ENCODE data around the gene PDE9A. TPM values are rescaled to one million over a fixed set of nuclear protein-coding genes. Genes with fewer than 3 reads are reported as not detected.

The PDE9A gene
- total RNA-seq, 2 experiments from 2014 or later: 7.5 to 9.5 TPM

- Mint-ChIP-seq H3K27me3 (peaks cover 14% of the 10 kb centered on the region), H3K4me3 (no peak overlapping the region), H3K9me3 (no peaks in the 10 kb centered on the region), H3K4me1 (no peaks in the 10 kb centered on the region), H3K36me3 (no peaks in the 10 kb centered on the region), H3K27ac (no peak overlapping the region)
- POLR2A ChIA-PET: interaction anchor here (1.0 kb wide), 1 partner anchor 252 kb away, joined by 3 read pairs; the partner anchor contains the start of gene NDUFV3
- DNase-seq (no peak), ATAC-seq (ENCODE audit: low read depth) (no peak)
Measured at GRCh38 chr21:42640486-42640885, 12.9 kb upstream of the PDE9A start.

- H3K4me3 Mint-ChIP-seq: no peak overlapping the region
- H3K9me3 Mint-ChIP-seq: no peaks in the 10 kb centered on the region
- POLR2A ChIA-PET: interaction anchor here (1.0 kb wide), 1 partner anchor 251 kb away, joined by 3 read pairs; the partner anchor contains the start of gene NDUFV3
Measured at GRCh38 chr21:42641311-42642218, 11.9 kb upstream of the PDE9A start.

GRCh38 chr21:42642219-42642745 lies 11.1 kb upstream of the PDE9A start:
- DNase-seq: no peak
- ATAC-seq (ENCODE audit: low read depth): no peak
- Mint-ChIP-seq H3K4me3 (no peak overlapping the region), H3K36me3 (no peaks in the 10 kb centered on the region), H3K27me3 (peaks cover 14% of the 10 kb centered on the region), H3K4me1 (no peaks in the 10 kb centered on the region), H3K9me3 (no peaks in the 10 kb centered on the region), H3K27ac (no peak overlapping the region)
- POLR2A ChIA-PET: no interaction called here

More at GRCh38 chr21:42641311-42642218, 11.9 kb upstream of the PDE9A start:
- no peak for DNase-seq
- Mint-ChIP-seq H3K27me3 (peaks cover 14% of the 10 kb centered on the region), H3K36me3 (no peaks in the 10 kb centered on the region), H3K27ac (no peak overlapping the region), H3K4me1 (no peaks in the 10 kb centered on the region)
- no peak for ATAC-seq (ENCODE audit: low read depth)

- ATAC-seq (ENCODE audit: low read depth) (no peak), DNase-seq (no peak)
- POLR2A ChIA-PET: interaction anchor here (0.6 kb wide), 1 partner anchor 83 kb away, joined by 3 read pairs; no protein-coding TSS in a partner anchor
- H3K27ac Mint-ChIP-seq: no peak overlapping the region
- H3K36me3 Mint-ChIP-seq: no peaks in the 10 kb centered on the region
- no peaks in the 10 kb centered on the region for H3K9me3 Mint-ChIP-seq
- H3K27me3 Mint-ChIP-seq: peaks cover 15% of the 10 kb centered on the region
- no peak overlapping the region for H3K4me3 Mint-ChIP-seq
- H3K4me1 Mint-ChIP-seq: no peaks in the 10 kb centered on the region
Measured at GRCh38 chr21:42644223-42645208, 8.9 kb upstream of the PDE9A start.

- Mint-ChIP-seq H3K36me3 (no peaks in the 10 kb centered on the region), H3K27me3 (peaks cover 14% of the 10 kb centered on the region), H3K4me1 (no peaks in the 10 kb centered on the region), H3K27ac (no peak overlapping the region), H3K9me3 (no peaks in the 10 kb centered on the region), H3K4me3 (no peak overlapping the region)
- ATAC-seq (ENCODE audit: low read depth) (no peak), DNase-seq (no peak)
- POLR2A ChIA-PET: interaction anchor here (0.6 kb wide), 1 partner anchor 84 kb away, joined by 3 read pairs; no protein-coding TSS in a partner anchor
Measured at GRCh38 chr21:42645211-42646075, 8.0 kb upstream of the PDE9A start.

GRCh38 chr21:42646076-42646825 lies 7.2 kb upstream of the PDE9A start:
- POLR2A ChIA-PET: no interaction called here
- Mint-ChIP-seq H3K4me3 (no peak overlapping the region), H3K4me1 (no peaks in the 10 kb centered on the region), H3K27me3 (peaks cover 15% of the 10 kb centered on the region), H3K36me3 (no peaks in the 10 kb centered on the region), H3K27ac (no peak overlapping the region), H3K9me3 (no peaks in the 10 kb centered on the region)
- DNase-seq (peak; percentile 9), ATAC-seq (ENCODE audit: low read depth) (no peak)

- H3K27me3 Mint-ChIP-seq: peaks cover 17% of the 10 kb centered on the region
- DNase-seq (peak; percentile 26), ATAC-seq (ENCODE audit: low read depth) (no peak)
- POLR2A ChIA-PET: no interaction called here
- no peaks in the 10 kb centered on the region for H3K9me3 Mint-ChIP-seq
- no peak overlapping the region for H3K4me3 Mint-ChIP-seq
- no peak overlapping the region for H3K27ac Mint-ChIP-seq
- no peaks in the 10 kb centered on the region for H3K4me1 Mint-ChIP-seq
- H3K36me3 Mint-ChIP-seq: no peaks in the 10 kb centered on the region
Measured at GRCh38 chr21:42646836-42647235, 6.6 kb upstream of the PDE9A start.

- no peaks in the 10 kb centered on the region for H3K9me3 Mint-ChIP-seq
- H3K4me1 Mint-ChIP-seq: no peaks in the 10 kb centered on the region
- no peaks in the 10 kb centered on the region for H3K36me3 Mint-ChIP-seq
- no peak for DNase-seq
- H3K27me3 Mint-ChIP-seq: peaks cover 21% of the 10 kb centered on the region
- POLR2A ChIA-PET: no interaction called here
- ATAC-seq (ENCODE audit: low read depth): no peak
- no peak overlapping the region for H3K27ac Mint-ChIP-seq
- no peak overlapping the region for H3K4me3 Mint-ChIP-seq
Measured at GRCh38 chr21:42648606-42649005, 4.8 kb upstream of the PDE9A start.

- no peaks in the 10 kb centered on the region for H3K36me3 Mint-ChIP-seq
Measured at GRCh38 chr21:42649122-42650032, 4.0 kb upstream of the PDE9A start.

GRCh38 chr21:42650033-42650370 lies 3.4 kb upstream of the PDE9A start:
- Mint-ChIP-seq H3K27ac (no peak overlapping the region), H3K36me3 (no peaks in the 10 kb centered on the region), H3K4me3 (no peak overlapping the region), H3K9me3 (no peaks in the 10 kb centered on the region), H3K27me3 (peaks cover 26% of the 10 kb centered on the region), H3K4me1 (peaks cover 6% of the 10 kb centered on the region)
- DNase-seq: no peak
- ATAC-seq (ENCODE audit: low read depth): no peak
- POLR2A ChIA-PET: no interaction called here

More at GRCh38 chr21:42649122-42650032, 4.0 kb upstream of the PDE9A start:
- no peak overlapping the region for H3K4me3 Mint-ChIP-seq
- DNase-seq (no peak), ATAC-seq (ENCODE audit: low read depth) (no peak)
- no peak overlapping the region for H3K27ac Mint-ChIP-seq
- no peaks in the 10 kb centered on the region for H3K9me3 Mint-ChIP-seq
- no peaks in the 10 kb centered on the region for H3K4me1 Mint-ChIP-seq
- peaks cover 21% of the 10 kb centered on the region for H3K27me3 Mint-ChIP-seq
- POLR2A ChIA-PET: no interaction called here
